Neural progenitor cell (in vitro differentiated cells): ENCODE data around the gene RPUSD1. TPM values are rescaled to one million over a fixed set of nuclear protein-coding genes. Genes with fewer than 3 reads are reported as not detected.

Experiments used
- DNase-seq: peaks from one replicate; pipeline ENCODE4 v3.0.0-alpha.2; 2016; ENCODE audit warnings: low spot score
- H2AFZ ChIP-seq: fragments of 200-600 bp; sonication (generic); replicated peaks from 2 replicates; pipeline ENCODE4 v1.6.1; 2016; ENCODE audit warnings: antibody characterized with exemption
- H3F3A ChIP-seq: fragments of 200-600 bp; sonication (generic); 2 replicates; pipeline ENCODE4 v1.6.1; 2016; ENCODE audit warnings: antibody characterized with exemption, low read depth
- H3K27ac ChIP-seq: fragments of 200-600 bp; sonication (generic); 2 replicates; pipeline ENCODE4 v1.5.1; 2016; ENCODE audit warnings: mild to moderate bottlenecking
- H3K27me3 ChIP-seq: fragments of 200-600 bp; sonication (generic); 2 replicates; pipeline ENCODE4 v1.6.1; 2016; ENCODE audit warnings: mild to moderate bottlenecking, moderate library complexity
- H3K36me3 ChIP-seq: fragments of 200-600 bp; sonication (generic); 2 replicates; pipeline ENCODE4 v1.5.1; 2016
- H3K4me1 ChIP-seq: fragments of 200-600 bp; sonication (generic); 2 replicates; pipeline ENCODE4 v1.6.1; 2016; ENCODE audit warnings: mixed run types
- H3K4me2 ChIP-seq: fragments of 200-600 bp; sonication (generic); 2 replicates; pipeline ENCODE4 v1.6.1; 2016
- H3K4me3 ChIP-seq: fragments of 200-600 bp; sonication (generic); 2 replicates; pipeline ENCODE4 v1.5.1; 2016
- H3K79me2 ChIP-seq: fragments of 200-600 bp; sonication (generic); 2 replicates; pipeline ENCODE4 v1.6.1; 2016; ENCODE audit warnings: low read depth
- H3K9ac ChIP-seq: fragments of 200-600 bp; sonication (generic); 2 replicates; pipeline ENCODE4 v1.6.1; 2016
- H3K9me3 ChIP-seq: fragments of 200-600 bp; sonication (generic); 2 replicates; pipeline ENCODE4 v1.5.1; 2016; ENCODE audit warnings: low read depth
- H4K20me1 ChIP-seq: fragments of 200-600 bp; sonication (generic); 2 replicates; pipeline ENCODE4 v1.6.1; 2016; ENCODE audit warnings: low read depth
- H3K27ac Mint-ChIP-seq: 3 replicates; pipeline ENCODE4 v1.8.0; 2021; ENCODE audit warnings: mixed read lengths
- H3K27me3 Mint-ChIP-seq: 2 replicates; pipeline ENCODE4 v1.8.0; 2022; ENCODE audit warnings: low read depth, mild to moderate bottlenecking, inconsistent platforms, moderate library complexity, mixed read lengths; ENCODE audit not compliant: insufficient read depth
- H3K36me3 Mint-ChIP-seq: 3 replicates; pipeline ENCODE4 v1.8.0; 2021; ENCODE audit warnings: mixed read lengths
- H3K4me1 Mint-ChIP-seq: 3 replicates; pipeline ENCODE4 v1.8.0; 2021; ENCODE audit warnings: mixed read lengths
- H3K4me3 Mint-ChIP-seq: 3 replicates; pipeline ENCODE4 v1.8.0; 2021; ENCODE audit warnings: mild to moderate bottlenecking, moderate library complexity, mixed read lengths
- H3K9me3 Mint-ChIP-seq: 3 replicates; pipeline ENCODE4 v1.8.0; 2020; ENCODE audit warnings: mixed read lengths
- EZH2 ChIP-seq: fragments of 200-600 bp; sonication (generic); IDR thresholded peaks from 2 replicates; pipeline ENCODE4 v1.6.1; 2017; ENCODE audit warnings: antibody characterized with exemption, mild to moderate bottlenecking, moderate library complexity
- EZH2phosphoT487 ChIP-seq: fragments of 200-600 bp; sonication (generic); IDR thresholded peaks from 2 replicates; pipeline ENCODE4 v1.6.1; 2017; ENCODE audit warnings: antibody characterized with exemption
- total RNA-seq: library from RNA; depleted of rRNA; stranded (reverse); fragments of >200 nt; gene quantifications from 2 replicates; pipeline ENCODE4 v1.2.3, GENCODE V29; 2015; ENCODE audit warnings: low replicate concordance
- TF ChIP-seq, protein P1 (sequence below): fragments of 200-600 bp; sonication (generic); IDR thresholded peaks from 2 replicates; pipeline ENCODE4 v1.5.1; 2017; ENCODE audit warnings: antibody characterized with exemption, mild to moderate bottlenecking

RPUSD1 gene
- total RNA-seq, 1 donor from 2014 or later = 5.6 TPM

GRCh38 chr16:766820-767640 lies 21.2 kb downstream of the RPUSD1 start:
- no peaks in the 10 kb centered on the region for H3K27me3 ChIP-seq
- H3K9ac ChIP-seq = no peak overlapping the region
- H3K36me3 Mint-ChIP-seq = no peaks in the 10 kb centered on the region
- DNase-seq = no peak
- peaks cover 6% of the 10 kb centered on the region for H3K27me3 Mint-ChIP-seq
- H3K36me3 ChIP-seq = no peaks in the 10 kb centered on the region
- no peak overlapping the region for H3K4me3 Mint-ChIP-seq
- H3K4me3 ChIP-seq = no peak overlapping the region
- H4K20me1 ChIP-seq = no peaks in the 10 kb centered on the region
- H2AFZ ChIP-seq = no peak overlapping the region
- no peak for TF ChIP-seq EZH2phosphoT487
- no peak for TF ChIP-seq EZH2
- TF ChIP-seq, protein P1, sequence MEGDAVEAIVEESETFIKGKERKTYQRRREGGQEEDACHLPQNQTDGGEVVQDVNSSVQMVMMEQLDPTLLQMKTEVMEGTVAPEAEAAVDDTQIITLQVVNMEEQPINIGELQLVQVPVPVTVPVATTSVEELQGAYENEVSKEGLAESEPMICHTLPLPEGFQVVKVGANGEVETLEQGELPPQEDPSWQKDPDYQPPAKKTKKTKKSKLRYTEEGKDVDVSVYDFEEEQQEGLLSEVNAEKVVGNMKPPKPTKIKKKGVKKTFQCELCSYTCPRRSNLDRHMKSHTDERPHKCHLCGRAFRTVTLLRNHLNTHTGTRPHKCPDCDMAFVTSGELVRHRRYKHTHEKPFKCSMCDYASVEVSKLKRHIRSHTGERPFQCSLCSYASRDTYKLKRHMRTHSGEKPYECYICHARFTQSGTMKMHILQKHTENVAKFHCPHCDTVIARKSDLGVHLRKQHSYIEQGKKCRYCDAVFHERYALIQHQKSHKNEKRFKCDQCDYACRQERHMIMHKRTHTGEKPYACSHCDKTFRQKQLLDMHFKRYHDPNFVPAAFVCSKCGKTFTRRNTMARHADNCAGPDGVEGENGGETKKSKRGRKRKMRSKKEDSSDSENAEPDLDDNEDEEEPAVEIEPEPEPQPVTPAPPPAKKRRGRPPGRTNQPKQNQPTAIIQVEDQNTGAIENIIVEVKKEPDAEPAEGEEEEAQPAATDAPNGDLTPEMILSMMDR = no peak
- H3K9me3 Mint-ChIP-seq = no peaks in the 10 kb centered on the region
- H3K79me2 ChIP-seq = no peaks in the 10 kb centered on the region
- H3K27ac ChIP-seq = no peak overlapping the region
- H3K27ac Mint-ChIP-seq = no peak overlapping the region
- no peak overlapping the region for H3K4me2 ChIP-seq
- H3K9me3 ChIP-seq = no peaks in the 10 kb centered on the region
- peaks cover 4% of the 10 kb centered on the region for H3K4me1 Mint-ChIP-seq
- no peaks in the 10 kb centered on the region for H3F3A ChIP-seq
- H3K4me1 ChIP-seq = peaks cover 3% of the 10 kb centered on the region

DNA sequence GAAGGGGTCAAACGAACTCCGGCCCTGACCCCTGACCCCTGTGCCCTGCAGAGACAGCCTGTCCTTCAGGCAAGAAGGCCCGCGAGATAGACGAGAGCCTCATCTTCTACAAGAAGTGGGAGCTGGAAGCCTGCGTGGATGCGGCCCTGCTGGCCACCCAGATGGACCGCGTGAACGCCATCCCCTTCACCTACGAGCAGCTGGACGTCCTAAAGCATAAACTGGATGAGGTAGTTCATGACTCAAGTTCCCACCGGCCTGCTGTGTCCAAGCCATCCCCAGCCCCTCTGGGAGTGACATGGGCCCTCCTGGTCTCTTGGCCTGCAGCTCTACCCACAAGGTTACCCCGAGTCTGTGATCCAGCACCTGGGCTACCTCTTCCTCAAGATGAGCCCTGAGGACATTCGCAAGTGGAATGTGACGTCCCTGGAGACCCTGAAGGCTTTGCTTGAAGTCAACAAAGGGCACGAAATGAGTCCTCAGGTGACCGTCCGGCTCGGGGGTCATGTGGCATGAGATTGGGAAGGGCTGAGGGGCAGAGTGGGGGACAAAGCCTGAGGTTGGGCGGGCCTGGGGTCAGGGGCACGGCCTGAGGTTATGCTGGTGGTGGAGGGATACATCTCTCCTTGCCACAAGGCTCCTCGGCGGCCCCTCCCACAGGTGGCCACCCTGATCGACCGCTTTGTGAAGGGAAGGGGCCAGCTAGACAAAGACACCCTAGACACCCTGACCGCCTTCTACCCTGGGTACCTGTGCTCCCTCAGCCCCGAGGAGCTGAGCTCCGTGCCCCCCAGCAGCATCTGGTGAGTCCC lies 22.0 kb downstream of the RPUSD1 start:
- Mint-ChIP-seq H3K27ac (no peak overlapping the region), H3K9me3 (no peaks in the 10 kb centered on the region), H3K27me3 (peaks cover 6% of the 10 kb centered on the region), H3K36me3 (no peaks in the 10 kb centered on the region), H3K4me1 (peaks cover 4% of the 10 kb centered on the region), H3K4me3 (peak overlapping the region; percentile 18)
- Histone ChIP-seq H3K4me1 (peaks cover 6% of the 10 kb centered on the region), H4K20me1 (no peaks in the 10 kb centered on the region), H3K9ac (no peak overlapping the region), H3K36me3 (no peaks in the 10 kb centered on the region), H3K27ac (no peak overlapping the region), H3K9me3 (no peaks in the 10 kb centered on the region), H3K4me3 (no peak overlapping the region), H3K79me2 (no peaks in the 10 kb centered on the region), H3F3A (no peaks in the 10 kb centered on the region), H3K4me2 (no peak overlapping the region), H2AFZ (no peak overlapping the region), H3K27me3 (no peaks in the 10 kb centered on the region)
- TF ChIP-seq, protein P1 = no peak
- TF ChIP-seq EZH2phosphoT487 (no peak), EZH2 (no peak)
- DNase-seq = no peak

DNA sequence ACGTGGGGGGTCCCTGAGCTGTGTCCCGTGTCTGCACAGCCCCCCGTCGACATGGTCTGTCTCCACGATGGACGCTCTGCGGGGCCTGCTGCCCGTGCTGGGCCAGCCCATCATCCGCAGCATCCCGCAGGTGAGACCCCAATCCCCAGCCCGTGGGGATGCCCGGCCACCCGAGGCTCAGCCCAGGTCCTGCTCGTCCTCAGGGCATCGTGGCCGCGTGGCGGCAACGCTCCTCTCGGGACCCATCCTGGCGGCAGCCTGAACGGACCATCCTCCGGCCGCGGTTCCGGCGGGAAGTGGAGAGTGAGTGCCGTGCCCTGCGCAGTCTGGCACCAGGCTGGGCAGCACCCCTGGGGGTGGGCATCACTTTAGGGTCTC lies 22.7 kb downstream of the RPUSD1 start:
- peaks cover 6% of the 10 kb centered on the region for H3K4me1 ChIP-seq
- H3K9me3 Mint-ChIP-seq = no peaks in the 10 kb centered on the region
- H3K27ac Mint-ChIP-seq = no peak overlapping the region
- peaks cover 2% of the 10 kb centered on the region for H3K27me3 Mint-ChIP-seq
- no peak overlapping the region for H3K4me3 ChIP-seq
- no peak overlapping the region for H2AFZ ChIP-seq
- H4K20me1 ChIP-seq = no peaks in the 10 kb centered on the region
- no peaks in the 10 kb centered on the region for H3K79me2 ChIP-seq
- no peaks in the 10 kb centered on the region for H3K36me3 Mint-ChIP-seq
- H3K4me1 Mint-ChIP-seq = peaks cover 4% of the 10 kb centered on the region
- no peak overlapping the region for H3K27ac ChIP-seq
- H3K4me3 Mint-ChIP-seq = no peak overlapping the region
- H3K9ac ChIP-seq = no peak overlapping the region
- H3F3A ChIP-seq = no peaks in the 10 kb centered on the region
- TF ChIP-seq, protein P1 = no peak
- no peak for TF ChIP-seq EZH2phosphoT487
- no peak for TF ChIP-seq EZH2
- no peak for DNase-seq
- no peaks in the 10 kb centered on the region for H3K27me3 ChIP-seq
- no peaks in the 10 kb centered on the region for H3K36me3 ChIP-seq
- H3K9me3 ChIP-seq = no peaks in the 10 kb centered on the region
- H3K4me2 ChIP-seq = no peak overlapping the region
